Dendritic cell treated with granulocyte-macrophage colony-stimulating factor and Interleukin-4, amounts not matched to agents 40 ng/mL and 50 ng/mL, for 4 days (primary cell): ENCODE measurements around the gene PTPRN2.
"Not testable (repeated sequence)": the region's sequence is repeated elsewhere in the genome, so short reads cannot be mapped to it uniquely, and the experiment has no call there.

Experiments used
- H3K27ac Mint-ChIP-seq: one replicate; pipeline ENCODE4 v1.8.0; 2022; ENCODE audit warnings: mild to moderate bottlenecking, mixed read lengths
- H3K27me3 Mint-ChIP-seq: one replicate; pipeline ENCODE4 v1.8.0; 2022; ENCODE audit warnings: mild to moderate bottlenecking, mixed read lengths
- H3K36me3 Mint-ChIP-seq: one replicate; pipeline ENCODE4 v1.8.0; 2022; ENCODE audit warnings: low read depth, mixed read lengths
- H3K4me1 Mint-ChIP-seq: one replicate; pipeline ENCODE4 v1.8.0; 2022; ENCODE audit warnings: low read depth, mixed read lengths
- H3K4me3 Mint-ChIP-seq: one replicate; pipeline ENCODE4 v1.8.0; 2022; ENCODE audit warnings: mild to moderate bottlenecking, moderate library complexity, mixed read lengths
- H3K9me3 Mint-ChIP-seq: one replicate; pipeline ENCODE4 v1.8.0; 2022; ENCODE audit warnings: mixed read lengths
- intact Hi-C: fragments of 100-400 bp; cut with micrococcal nuclease; formaldehyde crosslinking; loops from one replicate; pipeline ENCODE4 v1.15.0; 2022

Gene PTPRN2

GRCh38 chr7:158457586-158457985 lies 130.0 kb downstream of the PTPRN2 start:
- H3K36me3 Mint-ChIP-seq, H3K4me3 Mint-ChIP-seq, H3K4me1 Mint-ChIP-seq, intact Hi-C loops, H3K27ac Mint-ChIP-seq, H3K9me3 Mint-ChIP-seq, H3K27me3 Mint-ChIP-seq: not testable (repeated sequence)

GRCh38 chr7:158454631-158455030 lies 133.0 kb downstream of the PTPRN2 start:
- peaks cover 7% of the 10 kb centered on the region for H3K27me3 Mint-ChIP-seq
- no peak overlapping the region for H3K4me3 Mint-ChIP-seq
- H3K9me3 Mint-ChIP-seq, result no peaks in the 10 kb centered on the region
- H3K27ac Mint-ChIP-seq, result no peak overlapping the region
- intact Hi-C loops, result no loop called here
- H3K36me3 Mint-ChIP-seq, result no peaks in the 10 kb centered on the region
- no peaks in the 10 kb centered on the region for H3K4me1 Mint-ChIP-seq

GRCh38 chr7:158453663-158454062 lies 134.0 kb downstream of the PTPRN2 start:
- H3K9me3 Mint-ChIP-seq, result no peaks in the 10 kb centered on the region
- H3K27ac Mint-ChIP-seq, result no peak overlapping the region
- H3K4me3 Mint-ChIP-seq, result no peak overlapping the region
- no peaks in the 10 kb centered on the region for H3K4me1 Mint-ChIP-seq
- peaks cover 4% of the 10 kb centered on the region for H3K27me3 Mint-ChIP-seq
- intact Hi-C loops, result no loop called here
- H3K36me3 Mint-ChIP-seq, result no peaks in the 10 kb centered on the region

GRCh38 chr7:158452331-158452730 lies 135.3 kb downstream of the PTPRN2 start:
- Mint-ChIP-seq H3K9me3 (no peaks in the 10 kb centered on the region), H3K4me1 (no peaks in the 10 kb centered on the region), H3K4me3 (no peak overlapping the region), H3K27me3 (peaks cover 2% of the 10 kb centered on the region), H3K36me3 (no peaks in the 10 kb centered on the region), H3K27ac (no peak overlapping the region)
- intact Hi-C loops, result no loop called here

- Mint-ChIP-seq H3K4me1 (no peaks in the 10 kb centered on the region), H3K36me3 (no peaks in the 10 kb centered on the region), H3K27ac (no peak overlapping the region), H3K4me3 (no peak overlapping the region), H3K27me3 (peaks cover 2% of the 10 kb centered on the region), H3K9me3 (no peaks in the 10 kb centered on the region)
- intact Hi-C loops, result no loop called here
Observed at GRCh38 chr7:158450476-158451124, 137.0 kb downstream of the PTPRN2 start.

- Mint-ChIP-seq H3K9me3 (no peaks in the 10 kb centered on the region), H3K4me3 (no peak overlapping the region), H3K4me1 (no peaks in the 10 kb centered on the region), H3K27me3 (peaks cover 2% of the 10 kb centered on the region), H3K36me3 (no peaks in the 10 kb centered on the region), H3K27ac (no peak overlapping the region)
- intact Hi-C loops, result no loop called here
Observed at GRCh38 chr7:158449942-158450341, 137.7 kb downstream of the PTPRN2 start.

- Mint-ChIP-seq H3K27ac (no peak overlapping the region), H3K27me3 (peaks cover 2% of the 10 kb centered on the region), H3K36me3 (no peaks in the 10 kb centered on the region), H3K9me3 (no peaks in the 10 kb centered on the region), H3K4me1 (no peaks in the 10 kb centered on the region), H3K4me3 (no peak overlapping the region)
- intact Hi-C loops, result no loop called here
Observed at GRCh38 chr7:158449266-158449665, 138.4 kb downstream of the PTPRN2 start.

GRCh38 chr7:158448430-158449100 lies 139.1 kb downstream of the PTPRN2 start:
- intact Hi-C loops, result no loop called here
- Mint-ChIP-seq H3K9me3 (no peaks in the 10 kb centered on the region), H3K36me3 (no peaks in the 10 kb centered on the region), H3K4me1 (no peaks in the 10 kb centered on the region), H3K4me3 (no peak overlapping the region), H3K27me3 (peaks cover 2% of the 10 kb centered on the region), H3K27ac (no peak overlapping the region)

- no peaks in the 10 kb centered on the region for H3K4me1 Mint-ChIP-seq
Observed at GRCh38 chr7:158447506-158448171, 140.0 kb downstream of the PTPRN2 start.

GRCh38 chr7:158447151-158447505 lies 140.5 kb downstream of the PTPRN2 start:
- peaks cover 2% of the 10 kb centered on the region for H3K27me3 Mint-ChIP-seq

More at GRCh38 chr7:158447506-158448171, 140.0 kb downstream of the PTPRN2 start:
- intact Hi-C loops, result no loop called here
- Mint-ChIP-seq H3K9me3 (no peaks in the 10 kb centered on the region), H3K27ac (no peak overlapping the region), H3K4me3 (no peak overlapping the region), H3K36me3 (no peaks in the 10 kb centered on the region), H3K27me3 (peaks cover 2% of the 10 kb centered on the region)

GRCh38 chr7:158446706-158447105 lies 140.9 kb downstream of the PTPRN2 start:
- H3K4me1 Mint-ChIP-seq, result no peaks in the 10 kb centered on the region
- no peak overlapping the region for H3K4me3 Mint-ChIP-seq
- H3K9me3 Mint-ChIP-seq, result peaks cover 2% of the 10 kb centered on the region
- intact Hi-C loops, result no loop called here
- H3K36me3 Mint-ChIP-seq, result no peaks in the 10 kb centered on the region
- no peak overlapping the region for H3K27ac Mint-ChIP-seq
- peaks cover 2% of the 10 kb centered on the region for H3K27me3 Mint-ChIP-seq

More at GRCh38 chr7:158447151-158447505, 140.5 kb downstream of the PTPRN2 start:
- Mint-ChIP-seq H3K4me3 (no peak overlapping the region), H3K27ac (no peak overlapping the region), H3K4me1 (no peaks in the 10 kb centered on the region), H3K9me3 (no peaks in the 10 kb centered on the region), H3K36me3 (no peaks in the 10 kb centered on the region)
- intact Hi-C loops, result no loop called here

GRCh38 chr7:158446281-158446680 lies 141.3 kb downstream of the PTPRN2 start:
- Mint-ChIP-seq H3K27ac (no peak overlapping the region), H3K4me1 (no peaks in the 10 kb centered on the region), H3K36me3 (no peaks in the 10 kb centered on the region), H3K27me3 (peaks cover 2% of the 10 kb centered on the region), H3K4me3 (no peak overlapping the region), H3K9me3 (peaks cover 7% of the 10 kb centered on the region)
- intact Hi-C loops, result no loop called here

GRCh38 chr7:158445421-158446175 lies 142.0 kb downstream of the PTPRN2 start:
- intact Hi-C loops, result no loop called here
- Mint-ChIP-seq H3K27me3 (peaks cover 1% of the 10 kb centered on the region), H3K4me1 (no peaks in the 10 kb centered on the region), H3K4me3 (no peak overlapping the region), H3K9me3 (peaks cover 13% of the 10 kb centered on the region), H3K27ac (no peak overlapping the region), H3K36me3 (no peaks in the 10 kb centered on the region)
